Measurements from ENCODE around the gene MSH5.
"Not testable (repeated sequence)": the region's sequence is repeated elsewhere in the genome, so short reads cannot be mapped to it uniquely, and the experiment has no call there.

Gene MSH5

DNA sequence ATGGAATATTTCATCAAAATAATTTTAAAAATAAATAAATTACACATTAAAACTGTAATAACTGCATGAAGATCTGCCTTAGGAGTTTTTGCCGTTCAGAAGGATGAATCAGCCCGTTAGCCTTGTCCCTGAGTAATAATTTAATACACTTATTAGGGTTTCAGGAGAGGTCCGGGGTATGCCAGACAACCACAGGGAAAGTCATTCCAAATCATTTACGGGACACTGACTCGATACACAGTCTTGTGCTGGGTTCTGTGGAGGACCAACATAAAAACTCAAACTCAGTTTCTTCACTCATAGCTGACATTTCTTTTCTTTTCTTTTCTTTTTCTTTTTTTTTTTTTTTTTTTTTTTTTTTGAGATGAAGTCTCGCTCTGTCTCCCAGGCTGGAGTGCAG is 33.9 kb upstream of the MSH5 start:
- TF ChIP-seq, protein P1, sequence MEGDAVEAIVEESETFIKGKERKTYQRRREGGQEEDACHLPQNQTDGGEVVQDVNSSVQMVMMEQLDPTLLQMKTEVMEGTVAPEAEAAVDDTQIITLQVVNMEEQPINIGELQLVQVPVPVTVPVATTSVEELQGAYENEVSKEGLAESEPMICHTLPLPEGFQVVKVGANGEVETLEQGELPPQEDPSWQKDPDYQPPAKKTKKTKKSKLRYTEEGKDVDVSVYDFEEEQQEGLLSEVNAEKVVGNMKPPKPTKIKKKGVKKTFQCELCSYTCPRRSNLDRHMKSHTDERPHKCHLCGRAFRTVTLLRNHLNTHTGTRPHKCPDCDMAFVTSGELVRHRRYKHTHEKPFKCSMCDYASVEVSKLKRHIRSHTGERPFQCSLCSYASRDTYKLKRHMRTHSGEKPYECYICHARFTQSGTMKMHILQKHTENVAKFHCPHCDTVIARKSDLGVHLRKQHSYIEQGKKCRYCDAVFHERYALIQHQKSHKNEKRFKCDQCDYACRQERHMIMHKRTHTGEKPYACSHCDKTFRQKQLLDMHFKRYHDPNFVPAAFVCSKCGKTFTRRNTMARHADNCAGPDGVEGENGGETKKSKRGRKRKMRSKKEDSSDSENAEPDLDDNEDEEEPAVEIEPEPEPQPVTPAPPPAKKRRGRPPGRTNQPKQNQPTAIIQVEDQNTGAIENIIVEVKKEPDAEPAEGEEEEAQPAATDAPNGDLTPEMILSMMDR (IDR thresholded peaks at IDR 0.05; ENCODE audit: extremely low read depth, insufficient read depth, missing control alignments): no peak
- no peak for DNase-seq (ENCODE audit: low spot score)
- in situ Hi-C loops (cut with MboI; ENCODE audit: low pct_unique_long_range_greater_than_20kb, low sequenced_read_pairs, unreplicated experiment): no loop called here

DNA sequence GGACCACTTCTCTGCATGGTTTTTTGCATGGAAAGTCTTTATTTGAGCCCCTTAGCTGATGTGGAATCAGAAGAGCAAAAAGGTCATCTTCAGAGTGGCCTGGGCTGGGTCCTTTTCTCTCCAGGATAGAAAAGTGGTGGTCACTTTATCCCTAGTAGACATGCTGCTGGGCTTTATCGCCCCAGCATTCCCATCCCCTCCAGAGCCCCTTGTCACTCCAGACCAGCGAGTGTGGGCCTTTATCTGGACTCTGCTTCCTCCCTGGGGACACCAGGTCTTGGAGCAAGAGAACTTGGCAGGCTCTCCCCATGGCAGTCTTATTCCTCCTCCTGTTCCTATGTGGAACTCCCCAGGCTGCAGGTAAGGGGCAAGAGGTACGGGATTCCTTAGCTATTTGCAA is 33.2 kb upstream of the MSH5 start, which contains the start of gene LY6G6F:
Gene LY6G6F, plus strand, starts transcription at position 268 of the 400 bp plus-strand sequence. Its CDS starts 41 bp downstream, at position 309.
- in situ Hi-C loops (cut with MboI; ENCODE audit: low pct_unique_long_range_greater_than_20kb, low sequenced_read_pairs, unreplicated experiment): no loop called here
- DNase-seq (ENCODE audit: low spot score): no peak
- TF ChIP-seq, protein P1 (IDR thresholded peaks at IDR 0.05; ENCODE audit: extremely low read depth, insufficient read depth, missing control alignments): no peak

DNA sequence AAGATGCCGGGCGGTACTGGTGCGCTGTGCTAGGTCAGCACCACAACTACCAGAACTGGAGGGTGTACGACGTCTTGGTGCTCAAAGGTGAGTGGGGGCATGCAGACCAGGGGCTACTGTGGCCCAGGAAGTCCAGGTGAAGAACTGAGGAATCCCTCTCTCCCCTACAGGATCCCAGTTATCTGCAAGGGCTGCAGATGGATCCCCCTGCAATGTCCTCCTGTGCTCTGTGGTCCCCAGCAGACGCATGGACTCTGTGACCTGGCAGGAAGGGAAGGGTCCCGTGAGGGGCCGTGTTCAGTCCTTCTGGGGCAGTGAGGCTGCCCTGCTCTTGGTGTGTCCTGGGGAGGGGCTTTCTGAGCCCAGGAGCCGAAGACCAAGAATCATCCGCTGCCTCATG is 32.1 kb upstream of the MSH5 start:
- TF ChIP-seq, protein P1 (IDR thresholded peaks at IDR 0.05; ENCODE audit: extremely low read depth, insufficient read depth, missing control alignments): no peak
- in situ Hi-C loops (cut with MboI; ENCODE audit: low pct_unique_long_range_greater_than_20kb, low sequenced_read_pairs, unreplicated experiment): no loop called here
- no peak for DNase-seq (ENCODE audit: low spot score)

DNA sequence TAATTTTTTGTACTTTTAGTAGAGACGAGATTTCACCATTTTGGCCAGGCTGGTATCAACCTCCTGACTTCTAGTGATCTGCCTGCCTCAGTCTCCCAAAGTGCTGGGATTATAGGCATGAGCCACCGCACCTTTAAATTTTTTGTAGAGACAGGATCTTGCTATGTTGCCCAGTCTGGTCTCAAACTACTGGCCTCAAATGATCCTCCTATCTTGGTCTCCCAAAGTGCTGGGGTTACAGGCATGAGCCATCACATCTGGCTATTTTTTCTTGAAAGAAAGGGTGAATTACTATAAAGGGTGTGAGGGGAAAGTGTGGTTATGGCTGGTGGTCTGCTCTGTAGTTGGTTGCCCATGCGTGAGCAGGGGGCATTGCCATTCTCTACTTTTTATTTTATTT is 31.6 kb upstream of the MSH5 start:
- TF ChIP-seq, protein P1 (IDR thresholded peaks at IDR 0.05; ENCODE audit: extremely low read depth, insufficient read depth, missing control alignments): no peak
- no peak for DNase-seq (ENCODE audit: low spot score)
- in situ Hi-C loops (cut with MboI; ENCODE audit: low pct_unique_long_range_greater_than_20kb, low sequenced_read_pairs, unreplicated experiment): no loop called here

DNA sequence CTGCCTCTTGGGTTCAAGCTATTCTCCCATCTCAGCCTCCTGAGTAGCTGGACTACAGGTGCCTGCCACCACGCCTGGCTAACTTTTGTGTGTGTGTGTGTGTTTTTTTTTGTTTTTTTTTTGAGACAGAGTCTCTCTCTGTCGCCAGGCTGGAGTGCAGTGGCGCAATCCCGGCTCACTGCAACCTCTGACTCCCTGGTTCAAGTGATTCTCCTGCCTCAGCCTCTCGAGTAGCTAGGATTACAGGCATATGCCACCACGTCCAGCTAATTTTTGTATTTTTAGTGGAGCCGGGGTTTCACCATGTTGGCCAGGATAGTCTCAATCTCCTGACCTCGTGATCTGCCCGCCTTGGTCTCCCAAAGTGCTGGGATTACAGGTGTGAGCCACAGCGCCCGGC is 30.6 kb upstream of the MSH5 start:
- DNase-seq (ENCODE audit: low spot score); in situ Hi-C loops (cut with MboI; ENCODE audit: low pct_unique_long_range_greater_than_20kb, low sequenced_read_pairs, unreplicated experiment): not testable (repeated sequence)

DNA sequence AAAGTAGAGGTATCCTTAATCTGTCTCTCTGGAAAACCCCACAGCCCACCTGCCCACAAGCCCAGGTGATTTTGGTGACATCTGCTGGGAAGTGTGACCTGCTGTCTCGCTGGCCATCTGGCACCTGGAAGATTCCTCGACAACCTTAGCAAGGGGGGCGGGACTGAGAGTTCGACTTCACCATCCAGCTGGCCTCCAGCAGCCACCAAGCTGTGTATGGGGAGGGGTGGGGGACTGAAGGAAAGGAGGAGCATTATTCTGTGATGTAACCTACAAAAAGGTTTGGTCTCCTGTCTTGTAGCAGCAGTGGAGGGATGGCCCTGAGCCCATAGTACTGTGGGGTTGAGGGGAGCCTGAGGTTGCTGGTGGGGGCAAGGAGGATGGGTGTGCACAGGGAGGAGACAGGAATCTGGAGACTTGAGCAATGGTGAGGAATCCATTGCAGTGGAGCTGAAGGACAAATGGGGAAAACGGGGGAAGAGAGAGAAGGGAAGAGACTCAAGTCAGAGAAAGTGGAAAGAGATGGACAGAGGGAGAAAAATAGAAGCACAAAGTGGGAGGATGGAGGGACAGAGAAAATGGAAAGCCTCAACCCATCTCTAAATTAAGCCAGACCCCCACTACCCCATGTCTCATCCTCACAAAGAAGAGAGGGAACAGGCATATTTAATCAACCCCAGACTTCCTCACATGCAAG is 29.1 kb upstream of the MSH5 start:
- DNase-seq (ENCODE audit: low spot score): no peak
- in situ Hi-C loops (cut with MboI; ENCODE audit: low pct_unique_long_range_greater_than_20kb, low sequenced_read_pairs, unreplicated experiment): no loop called here
- TF ChIP-seq, protein P1 (IDR thresholded peaks at IDR 0.05; ENCODE audit: extremely low read depth, insufficient read depth, missing control alignments): no peak

DNA sequence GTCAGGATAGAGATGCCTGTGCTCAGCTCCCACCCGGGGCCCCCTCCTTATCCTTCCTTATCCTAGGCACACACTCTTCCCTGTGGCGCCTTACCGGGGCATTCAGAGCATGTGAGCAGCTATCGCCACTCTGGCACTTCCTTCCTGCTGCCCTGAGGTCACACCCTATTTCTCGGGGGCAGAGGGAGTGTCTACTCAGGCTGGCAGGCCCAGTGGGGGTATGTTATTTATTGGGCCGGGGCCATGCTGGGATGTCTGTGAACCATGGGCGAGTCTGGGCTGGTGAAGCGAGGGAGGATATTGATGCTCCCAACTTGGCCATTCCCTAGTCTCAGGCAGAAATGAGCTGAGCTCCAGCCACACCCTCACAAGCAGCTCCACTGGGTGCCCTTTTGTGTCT is 28.6 kb upstream of the MSH5 start:
- no peak for DNase-seq (ENCODE audit: low spot score)
- in situ Hi-C loops (cut with MboI; ENCODE audit: low pct_unique_long_range_greater_than_20kb, low sequenced_read_pairs, unreplicated experiment): no loop called here
- TF ChIP-seq, protein P1 (IDR thresholded peaks at IDR 0.05; ENCODE audit: extremely low read depth, insufficient read depth, missing control alignments): no peak
